GM12872 (cell line): ENCODE data around the gene EMX1.

ENCODE experiments used
- TF ChIP-seq, protein P1 (sequence below): IDR thresholded peaks from 3 replicates; pipeline ENCODE4 v1.5.1; 2011; ENCODE audit warnings: low read depth, mild to moderate bottlenecking, low read length, moderate library complexity; ENCODE audit not compliant: insufficient read depth

The EMX1 gene

DNA sequence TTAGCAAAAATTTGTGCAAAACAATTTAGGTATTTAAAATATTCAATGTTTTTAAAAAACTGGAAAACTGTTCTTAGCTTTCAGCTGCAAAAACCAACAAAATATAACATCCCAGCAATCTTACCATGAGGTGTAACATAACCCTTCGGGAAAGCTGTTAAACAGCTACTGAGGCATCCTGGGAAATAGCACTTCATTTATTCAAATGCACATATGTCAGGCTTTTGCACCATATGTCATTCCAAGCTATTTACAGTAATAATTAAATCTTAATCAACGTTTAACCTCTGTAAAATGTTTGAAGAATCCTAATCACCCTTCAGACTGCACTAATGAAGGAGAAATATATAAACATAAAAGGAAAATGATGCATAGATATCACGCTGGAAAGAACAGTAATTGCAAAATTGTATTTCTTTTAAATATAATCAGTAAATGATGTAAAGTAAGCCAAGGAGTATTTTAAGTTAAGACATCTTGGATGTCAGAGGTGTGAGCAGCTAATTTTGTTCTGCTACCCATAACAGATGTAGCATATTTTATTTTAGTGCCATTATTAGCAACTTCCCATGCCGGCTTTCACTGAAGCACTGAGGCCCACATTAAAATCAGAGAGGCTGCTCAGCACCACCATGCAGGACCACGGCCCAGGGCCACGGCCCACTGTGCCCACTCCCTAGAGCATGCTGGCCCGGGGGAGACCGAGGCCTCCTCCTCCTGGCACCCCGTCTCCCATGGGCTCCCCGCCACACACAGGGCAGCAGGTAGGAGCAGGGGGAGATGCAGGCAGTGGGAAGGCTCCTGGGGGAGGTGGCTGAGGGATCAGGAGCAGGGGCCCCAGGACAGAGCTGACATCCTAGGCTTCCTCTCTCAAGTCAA, 30.9 kb downstream of the EMX1 start:
- TF ChIP-seq, protein P1, sequence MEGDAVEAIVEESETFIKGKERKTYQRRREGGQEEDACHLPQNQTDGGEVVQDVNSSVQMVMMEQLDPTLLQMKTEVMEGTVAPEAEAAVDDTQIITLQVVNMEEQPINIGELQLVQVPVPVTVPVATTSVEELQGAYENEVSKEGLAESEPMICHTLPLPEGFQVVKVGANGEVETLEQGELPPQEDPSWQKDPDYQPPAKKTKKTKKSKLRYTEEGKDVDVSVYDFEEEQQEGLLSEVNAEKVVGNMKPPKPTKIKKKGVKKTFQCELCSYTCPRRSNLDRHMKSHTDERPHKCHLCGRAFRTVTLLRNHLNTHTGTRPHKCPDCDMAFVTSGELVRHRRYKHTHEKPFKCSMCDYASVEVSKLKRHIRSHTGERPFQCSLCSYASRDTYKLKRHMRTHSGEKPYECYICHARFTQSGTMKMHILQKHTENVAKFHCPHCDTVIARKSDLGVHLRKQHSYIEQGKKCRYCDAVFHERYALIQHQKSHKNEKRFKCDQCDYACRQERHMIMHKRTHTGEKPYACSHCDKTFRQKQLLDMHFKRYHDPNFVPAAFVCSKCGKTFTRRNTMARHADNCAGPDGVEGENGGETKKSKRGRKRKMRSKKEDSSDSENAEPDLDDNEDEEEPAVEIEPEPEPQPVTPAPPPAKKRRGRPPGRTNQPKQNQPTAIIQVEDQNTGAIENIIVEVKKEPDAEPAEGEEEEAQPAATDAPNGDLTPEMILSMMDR, result no peak

DNA sequence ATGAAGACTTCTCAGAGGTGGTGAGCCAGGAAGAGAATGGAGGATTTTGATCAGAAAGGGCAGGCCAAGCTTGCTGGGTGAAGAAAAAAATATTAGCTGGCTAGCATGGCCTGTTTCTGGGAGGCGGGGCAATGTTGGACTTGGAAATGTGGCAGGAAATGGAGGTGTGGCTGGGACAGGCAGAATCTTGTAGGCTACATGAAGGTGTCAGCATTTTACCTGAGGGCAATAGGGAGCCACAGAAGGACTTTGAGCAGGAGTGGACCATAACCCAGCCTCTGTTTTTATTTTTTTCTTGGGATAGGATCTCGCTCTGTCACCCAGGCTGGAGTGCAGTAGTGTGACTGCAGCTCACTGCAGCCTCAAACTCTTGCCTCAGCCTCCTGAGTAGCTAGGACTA, 31.7 kb downstream of the EMX1 start:
- TF ChIP-seq, protein P1, result no peak

DNA sequence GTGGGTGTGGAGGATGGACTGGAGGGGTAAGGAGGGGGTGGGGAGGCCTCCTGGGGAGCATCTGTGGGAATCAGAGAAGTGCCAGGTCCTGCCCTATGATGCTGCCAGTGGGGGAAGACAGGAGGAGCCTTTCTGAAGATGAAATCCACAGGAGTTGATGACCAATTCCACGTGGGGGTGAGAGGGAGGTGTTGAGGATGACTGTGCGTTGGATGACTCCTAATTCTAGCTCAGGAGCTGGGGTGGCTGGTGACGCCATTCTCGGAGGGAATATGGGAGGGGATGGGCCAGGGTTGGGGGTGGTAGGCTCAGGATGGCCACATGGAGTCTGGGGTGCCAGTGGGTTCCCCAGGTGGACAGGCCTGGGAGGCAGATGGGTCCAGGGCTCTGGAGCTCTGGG, 32.3 kb downstream of the EMX1 start:
- TF ChIP-seq, protein P1, result no peak

DNA sequence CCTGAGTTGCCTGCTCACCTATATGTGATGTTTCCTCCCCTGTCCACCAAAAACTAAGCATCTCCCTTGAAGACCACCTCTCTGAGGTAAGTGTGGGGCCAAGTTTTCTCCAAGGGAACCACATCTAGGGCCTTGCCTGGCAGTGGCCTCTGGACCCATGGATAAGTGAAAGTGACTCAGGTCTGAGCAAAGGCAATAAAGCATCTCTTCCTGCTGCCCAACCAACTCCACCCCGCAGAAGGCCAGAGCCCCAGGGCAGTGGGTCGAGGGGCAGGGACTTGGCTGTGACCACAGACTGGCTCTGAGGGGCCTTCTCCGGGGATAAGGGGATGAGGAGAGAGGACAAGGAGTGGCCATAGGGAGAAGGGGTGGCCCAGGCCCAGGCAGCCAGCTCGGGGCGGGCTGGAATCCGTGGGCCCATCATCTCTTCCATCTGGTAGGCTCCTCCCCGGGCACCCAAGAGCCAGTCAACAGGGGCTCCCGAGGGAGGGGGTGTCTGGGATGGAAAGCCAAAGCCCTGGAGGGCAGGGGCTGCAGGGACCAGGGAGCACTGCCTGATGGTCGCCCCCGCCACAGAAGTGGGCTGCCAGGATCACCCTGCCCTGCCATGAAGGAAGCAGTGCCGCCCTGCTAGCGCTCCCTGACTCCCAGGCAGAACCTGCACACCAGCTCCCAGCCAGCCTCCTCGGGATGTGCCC, 33.4 kb downstream of the EMX1 start:
- TF ChIP-seq, protein P1, result no peak

DNA sequence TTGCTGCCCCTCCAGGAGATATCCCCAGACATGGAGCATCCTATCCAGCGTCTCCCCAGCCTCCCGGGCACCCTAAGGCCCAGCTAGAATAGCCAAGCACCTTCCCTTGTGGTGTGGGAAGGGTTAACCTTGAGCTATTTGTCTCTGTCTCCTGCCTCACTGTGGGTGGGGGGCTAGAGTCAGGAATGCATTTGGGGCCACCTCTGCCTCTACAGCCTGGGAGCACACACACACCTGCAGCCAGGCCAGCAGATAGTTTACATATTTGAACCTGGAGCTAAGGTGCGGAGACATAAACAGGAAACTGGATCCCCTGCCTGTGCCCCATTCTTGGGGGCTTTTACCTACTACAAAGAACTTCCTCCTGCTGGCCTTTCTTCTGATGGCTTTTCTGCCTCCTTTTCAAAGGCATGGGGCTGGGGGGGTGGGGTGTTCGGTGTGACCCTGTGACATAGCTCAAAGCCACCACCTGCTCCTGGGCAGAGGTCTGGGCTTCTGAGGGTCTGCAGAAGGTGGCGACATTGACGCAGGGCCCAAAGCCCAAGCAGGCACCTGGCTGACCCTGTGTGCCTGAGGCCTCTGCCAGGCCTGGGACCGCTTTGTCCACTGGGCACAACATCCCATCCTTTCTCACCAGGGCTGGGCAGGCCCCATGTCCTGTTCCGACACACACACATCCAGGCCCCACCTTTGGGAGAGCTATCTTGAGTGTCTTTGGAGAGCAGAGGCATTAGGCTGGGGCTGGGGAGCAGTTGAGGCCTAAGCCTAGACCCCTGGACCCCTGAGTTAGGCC, 34.2 kb downstream of the EMX1 start:
- TF ChIP-seq, protein P1, result no peak

DNA sequence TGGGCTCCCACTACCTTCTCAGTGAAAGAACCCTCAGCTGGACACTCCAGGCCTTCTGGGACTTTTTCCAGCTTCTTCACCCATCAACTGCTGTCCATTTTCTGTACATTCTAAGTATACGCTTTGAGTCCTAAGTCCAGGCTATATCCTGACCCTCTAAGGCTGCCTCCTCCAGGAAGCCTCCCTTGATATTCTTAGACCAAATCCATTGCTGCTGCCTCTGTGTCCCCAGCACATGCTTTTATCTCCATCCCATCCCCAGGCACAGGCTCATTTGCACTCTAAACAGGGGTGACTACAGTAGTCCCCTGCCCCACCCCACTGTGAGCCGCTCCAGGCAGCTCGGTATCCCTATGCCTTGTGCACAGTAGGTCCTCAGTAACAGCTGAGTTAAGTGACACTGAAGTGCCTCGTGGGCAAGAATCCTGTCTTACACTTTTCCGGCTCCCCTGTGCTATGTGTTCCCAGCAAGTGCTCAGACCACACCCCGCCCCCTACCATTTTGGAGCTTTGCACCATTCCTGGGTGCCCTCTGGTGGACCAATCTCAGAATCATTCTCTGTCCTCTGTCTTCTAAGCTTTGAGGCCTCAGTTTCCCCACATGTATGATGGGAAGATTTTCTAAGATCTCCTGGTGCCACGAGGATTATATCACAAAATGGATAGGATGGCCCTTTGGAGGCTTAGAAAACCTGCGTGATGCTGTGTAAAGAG, 34.9 kb downstream of the EMX1 start:
- TF ChIP-seq, protein P1, result no peak
